NCI-H82 treated with DMSO at 0.1 percent for 48 hours (cell line): ENCODE data around the gene FOCAD.
A peak's percentile ranks its signal among the peaks of the same experiment; 100 is the strongest.

Experiments
- DNase-seq: peaks from one replicate; lab custom pipeline; 2025; ENCODE audit not compliant: unreplicated experiment; lab: John Stamatoyannopoulos, UW

Gene FOCAD

GRCh38 chr9:20788526-20789451 is 104.7 kb downstream of the FOCAD start:
- DNase-seq: peak; percentile 61

GRCh38 chr9:20790721-20791120 is 106.7 kb downstream of the FOCAD start:
- DNase-seq: no peak

- no peak for DNase-seq
Measured at GRCh38 chr9:20791682-20792081, 107.6 kb downstream of the FOCAD start.

DNA sequence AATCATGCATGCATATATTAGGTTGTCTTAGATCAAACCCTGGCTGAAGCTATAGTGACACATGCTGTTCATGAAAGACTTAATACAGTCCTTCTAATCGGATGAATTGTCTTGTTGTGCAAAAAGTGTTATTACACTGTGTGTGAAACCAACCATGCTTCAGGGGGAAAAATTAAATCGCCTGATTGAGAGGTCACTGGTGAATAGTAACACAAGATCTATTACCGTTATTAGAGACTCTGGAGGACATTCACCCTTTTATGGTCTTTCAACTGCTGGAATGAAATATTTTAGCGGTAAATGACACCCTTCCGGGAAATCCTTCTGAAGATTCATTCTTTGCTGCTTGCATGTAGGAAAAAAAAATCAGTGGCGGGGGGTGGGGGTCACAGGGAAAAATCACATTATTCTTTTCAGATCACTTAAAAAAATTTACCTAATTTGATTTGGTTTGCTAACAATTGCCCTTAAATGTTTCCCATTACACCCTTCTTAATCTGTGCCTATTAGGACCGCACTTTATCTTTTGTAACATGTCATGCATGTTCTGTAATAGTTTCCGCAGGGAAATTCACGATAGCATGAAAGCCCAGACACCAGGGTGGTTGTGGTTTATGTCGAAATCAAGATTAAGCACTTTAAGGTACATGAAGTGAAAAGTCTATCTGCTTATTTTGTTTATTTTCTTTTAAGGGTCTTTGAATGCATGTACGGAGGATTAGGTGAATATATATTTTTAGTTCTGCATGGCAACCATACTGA is 120.6 kb downstream of the FOCAD start:
- no peak for DNase-seq

DNA sequence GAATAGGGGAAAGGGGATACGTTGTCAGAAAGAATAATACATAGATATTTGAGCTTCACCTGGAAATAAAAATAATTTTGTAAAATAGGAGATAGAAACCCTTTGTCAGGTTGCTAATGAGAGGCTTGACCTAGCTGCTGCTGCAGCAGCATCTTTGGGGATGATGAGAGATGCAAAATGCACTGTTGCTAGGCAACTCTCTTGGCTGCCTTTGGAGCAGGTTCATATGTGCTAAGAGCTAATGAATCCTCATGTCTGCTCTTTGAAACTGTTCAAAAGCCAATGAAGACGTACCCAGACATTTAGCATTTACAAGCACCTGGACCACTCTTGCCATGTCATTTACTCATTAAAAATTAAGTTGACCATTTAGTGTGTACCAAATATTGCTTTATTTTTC is 121.7 kb downstream of the FOCAD start:
- DNase-seq: no peak

DNA sequence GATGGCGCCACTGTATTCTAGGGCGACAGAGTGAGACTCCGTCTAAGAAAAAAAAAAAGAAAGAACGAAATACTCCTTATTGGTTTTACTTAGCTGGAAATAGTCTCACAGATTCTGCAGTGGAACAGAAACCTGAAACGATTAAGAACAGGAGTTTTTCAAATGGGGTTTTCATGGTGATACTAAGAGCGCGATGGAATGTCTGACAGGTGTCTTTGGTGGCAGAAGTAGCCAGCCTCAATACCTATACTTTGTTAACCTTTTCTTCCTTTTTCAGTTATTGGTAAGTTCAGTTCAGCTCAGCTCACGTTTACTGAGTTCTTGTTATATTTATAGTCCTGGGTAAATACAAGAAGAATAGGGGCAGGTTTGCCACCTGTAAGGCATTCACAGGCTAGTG is 123.9 kb downstream of the FOCAD start:
- no peak for DNase-seq

GRCh38 chr9:20811872-20812271 is 127.8 kb downstream of the FOCAD start:
- DNase-seq: no peak

DNA sequence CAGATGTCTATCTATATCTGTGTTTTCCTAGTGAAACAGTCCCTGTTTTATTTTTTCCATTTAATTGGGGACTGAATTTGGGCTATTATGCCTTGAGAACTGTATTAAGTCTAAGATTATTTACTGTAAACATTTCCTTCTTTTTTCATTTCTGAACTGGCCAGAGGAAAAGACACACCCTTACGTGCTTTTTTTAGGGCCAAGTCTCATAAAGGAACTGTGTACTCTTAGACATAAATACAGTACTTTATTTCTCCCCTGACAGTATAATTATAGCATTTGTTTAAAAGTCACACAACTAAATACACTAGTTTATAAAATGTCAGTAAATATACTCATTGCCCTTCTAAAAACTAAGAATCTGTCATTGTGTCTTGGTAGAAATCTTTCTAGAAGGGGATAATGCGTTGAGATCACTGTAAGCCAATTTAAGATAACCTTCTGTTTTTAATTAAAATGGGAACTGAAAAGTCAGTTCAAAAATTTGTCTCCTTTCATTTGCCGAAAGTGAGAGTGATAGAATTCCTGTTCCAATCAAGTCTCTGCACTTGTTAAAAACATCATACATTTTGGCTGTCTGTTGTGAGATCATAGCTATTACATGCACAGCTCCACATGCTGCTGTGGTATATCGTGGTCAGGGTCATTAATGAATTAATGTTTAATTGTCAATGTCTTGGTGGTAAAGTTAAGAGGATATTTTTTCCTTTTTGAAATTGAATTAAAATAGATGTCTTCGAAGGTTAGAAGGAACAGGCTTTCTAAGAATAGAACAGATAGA is 132.1 kb downstream of the FOCAD start:
- DNase-seq: no peak

GRCh38 chr9:20823051-20823450 is 139.0 kb downstream of the FOCAD start:
- DNase-seq: no peak

DNA sequence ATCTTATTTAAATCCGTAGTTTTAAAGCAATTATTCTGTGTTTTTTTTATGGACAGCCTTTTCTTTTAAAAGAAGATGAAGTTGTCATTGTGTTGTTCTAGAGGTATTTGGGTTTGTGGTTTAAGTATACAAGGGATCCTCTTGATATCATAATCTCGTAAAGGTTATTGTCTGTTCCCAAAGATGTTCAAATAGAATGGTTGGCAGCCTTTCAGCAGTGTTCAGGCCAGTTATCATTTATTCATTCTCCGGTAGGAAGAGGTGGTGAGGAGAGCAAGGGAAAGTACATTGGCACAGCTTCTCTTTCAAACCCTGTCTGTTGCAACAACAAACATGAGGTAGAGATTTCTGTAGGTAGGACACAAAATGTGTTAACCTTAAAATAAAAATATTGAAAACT is 147.0 kb downstream of the FOCAD start:
- no peak for DNase-seq

DNA sequence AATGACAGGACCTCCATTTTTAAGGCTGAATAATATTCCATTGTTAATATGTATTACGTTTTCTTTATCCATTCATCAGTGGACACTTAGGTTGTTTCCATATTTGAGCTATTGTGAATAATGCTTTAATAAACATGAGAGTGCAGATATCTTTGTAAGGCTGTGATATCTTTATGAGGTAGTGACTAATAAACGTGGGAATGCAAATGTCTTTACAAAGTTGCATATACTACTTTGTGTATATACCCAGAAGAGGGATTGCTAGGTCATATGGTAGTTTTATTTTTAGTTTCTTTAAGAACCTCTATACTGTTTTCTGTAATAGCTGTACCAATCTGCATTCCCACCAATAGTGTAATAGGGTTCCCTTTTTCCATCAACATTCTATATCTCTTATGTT is 148.7 kb downstream of the FOCAD start:
- DNase-seq: no peak

DNA sequence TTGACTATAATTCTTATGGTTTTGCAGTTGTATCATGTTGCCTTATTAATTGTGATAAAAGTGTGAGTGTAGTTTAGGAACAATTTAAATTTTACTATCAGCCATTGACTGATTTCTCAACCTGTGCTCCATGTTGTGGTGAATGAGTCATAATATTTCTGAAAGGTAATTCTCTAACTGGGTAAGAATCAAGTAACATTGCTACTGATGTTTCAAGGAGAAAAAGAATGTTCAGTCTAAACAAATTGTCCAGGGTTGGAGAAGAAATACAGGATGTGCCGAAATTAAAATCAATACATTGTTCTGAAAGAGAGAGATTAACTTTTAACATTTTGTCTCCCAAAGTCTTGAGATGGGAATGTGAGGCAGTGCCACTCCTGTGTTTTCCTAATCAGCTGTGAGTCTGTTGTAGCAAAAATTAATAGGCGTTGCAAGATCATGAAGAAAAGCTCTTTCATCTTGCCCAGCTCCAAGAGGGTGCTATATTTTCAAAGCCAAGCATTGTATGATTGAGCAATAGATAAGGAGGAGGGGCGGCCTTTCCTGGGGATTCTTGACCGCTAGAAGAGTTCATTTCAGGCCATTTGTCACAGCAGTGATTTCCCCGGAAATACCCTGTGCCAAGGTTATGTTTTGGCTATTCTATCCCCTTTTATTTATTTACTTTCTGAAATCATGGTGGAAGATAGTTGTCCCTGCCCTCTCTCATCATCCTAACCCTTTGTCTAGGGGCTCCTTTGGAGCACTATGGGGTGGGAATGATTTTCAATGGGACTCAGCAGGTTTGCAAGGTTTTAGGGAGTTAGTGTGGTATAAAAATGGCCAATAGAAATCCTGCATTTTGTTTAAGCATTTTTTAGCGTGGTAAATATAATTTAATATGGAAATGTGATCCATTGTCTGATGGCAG is 151.6 kb downstream of the FOCAD start:
- DNase-seq: no peak

DNA sequence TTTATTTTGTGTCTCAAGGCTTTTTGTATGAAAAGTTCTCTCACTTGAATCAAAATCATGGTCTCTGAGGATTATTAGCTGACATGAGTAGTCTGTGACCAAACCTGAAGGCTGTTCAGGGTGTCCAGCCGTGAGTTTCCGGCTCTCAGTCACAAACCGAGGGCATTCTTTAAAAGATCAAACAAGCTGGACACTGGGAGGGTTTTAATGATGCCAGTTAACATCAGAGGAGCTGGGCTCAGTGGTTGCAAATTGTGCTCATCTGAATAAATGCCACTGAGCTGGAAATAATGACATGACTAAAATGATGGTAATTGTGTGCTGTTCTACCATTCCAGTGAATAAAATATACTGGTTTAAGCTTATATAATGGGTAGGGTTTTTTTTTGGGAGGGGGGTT is 153.1 kb downstream of the FOCAD start:
- DNase-seq: no peak

- no peak for DNase-seq
Measured at GRCh38 chr9:20838218-20838617, 154.2 kb downstream of the FOCAD start.

- no peak for DNase-seq
Measured at GRCh38 chr9:20844916-20845315, 160.9 kb downstream of the FOCAD start.

DNA sequence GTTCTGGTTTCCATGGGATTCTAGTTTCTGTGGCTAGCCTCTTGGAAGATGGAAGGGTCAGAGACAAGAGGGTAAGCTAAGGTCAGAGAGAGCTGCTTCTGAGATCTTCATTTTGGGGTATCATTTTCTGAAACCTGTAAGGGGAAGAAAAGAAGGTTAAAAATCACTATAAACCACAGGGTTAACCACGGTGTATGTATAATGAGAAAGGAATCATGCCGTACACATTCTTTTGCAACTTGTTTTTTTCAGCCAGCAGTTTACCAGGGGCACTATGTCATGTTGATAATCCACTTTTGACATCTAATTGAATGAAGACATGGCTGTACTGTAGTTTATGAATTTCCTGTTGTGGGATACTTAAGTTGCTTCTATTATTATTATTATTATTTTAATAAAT is 164.4 kb downstream of the FOCAD start:
- no peak for DNase-seq

DNA sequence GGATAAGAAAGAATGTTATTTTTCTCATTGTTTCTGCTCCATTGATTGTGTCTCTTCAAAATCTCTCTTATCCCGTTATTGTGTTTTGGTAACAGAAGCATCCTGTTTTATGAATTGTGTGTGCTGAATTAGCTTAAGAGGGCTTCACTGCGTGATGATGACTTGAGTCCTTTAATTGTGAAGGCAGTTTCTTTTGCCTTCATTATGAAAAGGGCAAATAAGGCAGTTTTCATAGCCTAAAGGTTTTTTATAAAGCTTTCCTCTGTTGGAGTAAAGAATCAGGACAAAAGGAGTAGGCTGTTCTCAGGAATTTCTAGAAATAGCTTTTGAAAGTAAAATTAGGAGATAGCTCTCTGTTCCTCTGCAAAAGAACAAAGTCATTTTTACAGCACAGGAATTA is 169.8 kb downstream of the FOCAD start:
- DNase-seq: no peak

GRCh38 chr9:20854444-20854843 is 170.4 kb downstream of the FOCAD start:
- no peak for DNase-seq

GRCh38 chr9:20863945-20864344 is 179.9 kb downstream of the FOCAD start:
- DNase-seq: peak; percentile 57

DNA sequence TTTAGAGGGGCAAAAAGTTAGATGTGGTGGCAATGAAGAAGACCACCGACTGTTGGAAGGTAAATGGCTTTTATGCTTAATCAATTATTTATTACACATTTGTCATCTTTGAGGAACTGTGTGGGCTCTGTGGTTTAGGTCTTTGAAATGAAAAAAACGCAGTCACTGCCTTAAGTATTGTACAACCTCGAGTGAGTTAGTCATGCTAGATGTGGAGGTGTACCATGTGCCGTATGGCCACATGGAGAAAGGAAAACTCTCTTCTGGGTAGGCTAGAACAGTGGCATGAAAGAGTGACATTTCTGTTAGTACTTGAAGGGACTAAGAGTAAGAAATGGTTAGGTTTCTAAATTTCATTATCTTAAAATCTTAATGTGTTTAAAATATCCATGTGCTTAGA is 181.3 kb downstream of the FOCAD start:
- DNase-seq: no peak
